Thyroid gland (tissue), 4 donors: ENCODE data around the gene MRPL46.

Source experiments
- CTCF ChIP-seq, 6 experiments: fragments of 200-600 bp in 3 of 6; fragments of 450-650 bp in 3 of 6; sonication (generic) in 3 of 6; IDR thresholded peaks; one replicate each; pipeline ENCODE4 v1.5.1; 2016 to 2019; ENCODE audit warnings: antibody characterized with exemption in 6 of 6, mild to moderate bottlenecking in 2 of 6, inconsistent platforms in 1 of 6, moderate library complexity in 1 of 6
- POLR2A ChIP-seq, 2 donors: fragments of 450-650 bp; IDR thresholded peaks; one replicate each; pipeline ENCODE4 v1.6.1; 2017; ENCODE audit warnings: antibody characterized with exemption in 2 of 2, mild to moderate bottlenecking in 2 of 2, moderate library complexity in 1 of 2

GRCh38 chr15:88505721-88506120, 38.5 kb upstream of the MRPL46 start:
- TF ChIP-seq CTCF (IDR thresholded peaks at IDR 0.05) (no peak), POLR2A (IDR thresholded peaks at IDR 0.05) (no peak)
